ENCODE results near the gene HIGD2A.
A peak's percentile ranks its signal among the peaks of the same experiment; 100 is the strongest.

The HIGD2A gene, protein sequence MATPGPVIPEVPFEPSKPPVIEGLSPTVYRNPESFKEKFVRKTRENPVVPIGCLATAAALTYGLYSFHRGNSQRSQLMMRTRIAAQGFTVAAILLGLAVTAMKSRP

DNA sequence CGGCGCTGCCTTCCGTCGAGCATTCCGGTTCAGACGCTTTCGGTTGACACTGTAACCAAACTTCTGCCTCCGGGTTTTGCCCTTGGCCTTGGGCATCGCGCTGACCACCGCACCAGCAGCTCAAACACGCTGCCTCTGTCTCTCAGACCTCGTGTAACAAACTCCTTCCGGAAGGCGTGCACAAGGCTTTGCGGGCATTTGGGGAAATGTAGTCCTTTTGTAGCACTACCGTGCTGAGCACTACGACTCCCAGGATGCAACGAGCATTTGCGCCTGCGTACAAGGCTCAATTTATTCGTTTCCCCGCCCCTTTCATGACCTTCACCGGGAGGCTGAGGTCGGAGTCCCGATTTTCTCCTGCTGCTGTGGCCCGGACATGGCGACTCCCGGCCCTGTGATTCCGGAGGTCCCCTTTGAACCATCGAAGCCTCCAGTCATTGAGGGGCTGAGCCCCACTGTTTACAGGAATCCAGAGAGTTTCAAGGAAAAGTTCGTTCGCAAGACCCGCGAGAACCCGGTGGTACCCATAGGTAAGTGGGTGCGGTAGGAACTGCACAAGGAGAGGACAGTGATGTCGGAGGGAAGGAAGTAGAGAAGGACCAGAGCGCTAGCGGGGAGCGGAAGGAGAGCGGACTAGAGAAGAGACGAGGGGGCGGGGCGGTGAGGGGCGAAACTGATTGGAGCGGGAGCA lies at the start of gene HIGD2A, which contains the start of gene NOP16:
Gene HIGD2A (plus strand): TSS at position 308 of the 691 bp plus-strand sequence. CDS start 69 bp downstream, at position 377.
Gene NOP16 (minus strand): TSS at position 155 of the 691 bp plus-strand sequence. CDS start 59 bp downstream, at position 96.
- DNase-seq (ENCODE audit: low read depth in 2 of 2, low spot score in 1 of 2) = peak; percentile 98 to 99

DNA sequence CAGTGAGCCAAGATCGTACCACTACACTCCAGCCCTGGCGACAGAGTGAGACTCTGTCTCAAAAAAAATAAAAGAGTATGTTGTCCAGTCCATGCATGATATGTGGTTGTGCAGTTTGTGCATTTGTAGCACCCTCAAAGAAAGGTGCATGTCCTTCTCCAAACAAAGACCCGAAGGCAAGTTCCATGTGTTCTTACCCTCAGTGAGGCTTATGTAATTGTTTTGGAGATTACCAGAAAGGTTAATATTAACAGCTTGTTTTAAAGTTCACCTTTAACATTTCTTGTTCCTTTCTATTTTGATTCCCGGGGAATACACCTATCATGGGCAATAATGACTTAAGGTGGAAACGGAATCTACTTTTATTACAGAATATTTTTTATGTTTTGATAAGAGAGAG lies 49.2 kb upstream of the HIGD2A start:
- no peak for DNase-seq (ENCODE audit: low read depth in 2 of 2, low spot score in 1 of 2)

DNA sequence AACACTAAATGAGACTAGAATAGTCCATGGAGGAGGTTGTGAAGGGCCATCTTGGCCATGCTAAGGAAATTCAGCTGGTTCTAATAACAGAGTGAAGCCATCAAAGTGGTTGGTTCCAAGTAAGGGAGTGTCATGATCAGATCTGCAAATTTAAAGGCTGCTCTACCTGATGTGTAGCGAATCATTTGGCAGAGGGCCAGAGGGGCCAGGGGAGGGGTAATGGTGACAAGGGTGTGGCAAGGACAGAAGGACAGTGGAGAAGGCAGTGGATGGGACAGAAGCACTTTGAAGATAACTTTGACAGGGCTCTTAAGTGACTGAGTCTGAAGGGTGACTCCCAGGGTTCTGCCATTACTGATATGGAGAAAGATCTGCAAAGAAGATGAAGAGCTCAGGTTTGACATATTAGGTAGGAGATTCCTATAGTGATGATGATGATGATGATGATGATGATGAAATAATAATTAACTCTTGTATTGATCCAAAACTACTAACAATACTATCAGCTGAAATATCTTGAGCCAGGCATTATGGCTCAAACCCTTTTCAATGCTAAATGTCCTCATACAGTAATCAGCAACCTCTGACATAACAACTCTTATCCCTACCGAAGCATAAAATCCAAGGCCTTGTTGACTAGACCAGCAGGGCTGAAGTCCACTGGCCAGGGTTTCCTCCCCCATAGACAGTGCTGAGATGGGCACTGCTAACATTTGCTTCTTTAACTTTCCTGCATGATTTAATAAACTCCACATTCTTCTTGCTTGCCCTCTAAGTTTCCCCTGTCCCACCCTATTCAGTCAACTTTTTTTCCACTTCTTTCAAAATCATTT lies 47.0 kb upstream of the HIGD2A start:
- no peak for DNase-seq (ENCODE audit: low read depth in 2 of 2, low spot score in 1 of 2)

DNA sequence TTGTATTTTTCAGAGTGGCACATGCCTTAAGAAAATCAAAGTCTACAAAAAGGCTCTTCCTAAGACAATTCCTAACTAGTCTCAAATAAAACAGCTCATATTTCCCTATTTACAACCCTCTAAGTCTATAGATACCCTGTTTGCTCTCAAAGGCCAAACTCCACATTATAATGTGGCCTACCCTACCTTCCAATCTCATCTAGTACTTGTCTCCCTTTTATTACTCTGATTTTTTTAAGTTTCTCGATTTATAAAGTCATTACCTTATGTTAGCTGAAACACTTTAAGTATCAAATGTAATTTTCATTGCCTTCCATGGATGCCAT lies 46.4 kb upstream of the HIGD2A start:
- no peak for DNase-seq (ENCODE audit: low read depth in 2 of 2, low spot score in 1 of 2)

DNA sequence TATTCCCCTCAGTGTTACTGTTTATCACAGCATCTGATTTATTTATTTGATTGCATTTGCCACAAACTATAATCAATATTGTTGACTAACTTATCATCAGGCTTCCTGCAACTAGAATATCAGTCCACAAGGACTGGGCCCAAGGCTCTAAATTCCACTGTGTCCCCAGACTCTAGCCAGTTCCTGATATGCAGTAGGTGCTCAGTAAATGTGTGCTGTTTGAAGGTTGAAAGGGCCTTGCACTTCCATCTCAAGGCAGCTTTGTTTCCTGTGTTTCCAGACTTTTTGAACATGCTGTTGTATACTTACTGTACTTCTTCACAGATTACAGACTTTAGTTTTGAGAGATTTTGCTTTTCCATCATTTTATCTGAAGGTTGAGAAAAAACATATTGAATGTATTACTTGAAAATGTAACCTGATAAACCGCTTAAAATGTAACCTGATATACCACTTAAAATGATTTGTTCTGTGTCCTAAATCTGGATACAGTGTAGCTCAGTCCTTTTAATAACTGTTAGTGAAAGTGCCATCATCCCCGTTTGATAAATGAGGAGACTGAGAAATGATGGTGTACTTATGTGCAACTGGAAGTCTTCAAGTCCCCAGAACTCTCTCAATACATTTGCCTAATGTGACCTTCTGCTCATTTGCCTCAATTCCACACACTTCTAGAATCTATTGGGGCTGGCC lies 45.6 kb upstream of the HIGD2A start:
- no peak for DNase-seq (ENCODE audit: low read depth in 2 of 2, low spot score in 1 of 2)

DNA sequence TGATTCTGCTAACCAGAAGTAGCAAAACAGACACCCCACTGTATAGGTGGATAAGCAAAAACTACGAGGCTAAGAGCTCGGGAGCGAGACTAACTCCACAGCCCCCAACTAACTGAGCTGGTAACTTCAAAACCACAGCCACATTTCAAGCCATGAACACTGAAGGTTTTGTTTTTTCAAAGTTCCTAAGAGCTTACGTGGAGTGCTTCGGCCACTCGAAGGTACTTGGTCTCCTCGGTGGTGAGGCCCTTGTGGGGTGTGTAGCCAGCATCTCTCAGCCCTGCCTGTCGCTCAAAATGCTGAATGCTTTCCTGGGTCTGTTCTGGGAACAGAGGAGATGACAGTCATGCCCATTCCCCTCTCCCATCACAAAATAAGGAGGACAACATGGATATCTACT lies 38.1 kb upstream of the HIGD2A start:
- DNase-seq (ENCODE audit: low read depth in 2 of 2, low spot score in 1 of 2) = no peak

DNA sequence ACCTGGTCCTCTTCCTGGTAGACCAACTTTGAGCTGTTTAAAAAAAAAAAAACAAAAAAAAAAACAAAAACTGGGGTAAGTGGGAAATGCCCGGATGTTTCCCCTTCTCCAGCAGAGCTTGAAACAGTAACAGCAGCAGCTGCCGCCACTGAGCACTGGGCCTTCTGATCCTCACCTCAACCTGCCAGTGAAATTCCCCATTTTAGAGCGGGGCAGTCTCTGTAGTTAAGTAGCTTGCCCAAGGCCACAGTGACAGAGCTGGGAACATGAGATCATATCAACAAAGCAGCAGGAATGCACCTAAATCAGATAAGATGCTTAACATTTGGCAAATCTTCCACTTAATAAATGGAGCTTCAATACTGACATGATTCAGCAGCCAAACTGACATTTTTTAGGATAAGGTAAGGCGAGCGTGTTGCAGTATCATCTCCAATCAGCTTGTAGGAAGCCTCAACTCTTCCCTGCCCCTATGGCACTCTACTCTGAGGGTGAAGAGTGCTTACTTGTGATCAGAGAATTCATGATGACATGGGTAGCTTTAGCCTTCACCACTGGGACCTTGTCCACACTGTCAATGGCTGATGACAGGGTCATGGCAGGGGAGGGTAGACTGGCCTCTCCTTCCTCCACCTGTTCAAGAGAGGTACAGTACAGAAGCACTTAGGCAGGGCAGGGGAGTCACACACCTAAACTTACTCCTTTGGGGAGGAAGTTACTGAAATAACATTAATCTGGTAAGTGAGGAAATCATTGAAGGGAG lies 36.3 kb upstream of the HIGD2A start:
- DNase-seq (ENCODE audit: low read depth in 2 of 2, low spot score in 1 of 2) = no peak

DNA sequence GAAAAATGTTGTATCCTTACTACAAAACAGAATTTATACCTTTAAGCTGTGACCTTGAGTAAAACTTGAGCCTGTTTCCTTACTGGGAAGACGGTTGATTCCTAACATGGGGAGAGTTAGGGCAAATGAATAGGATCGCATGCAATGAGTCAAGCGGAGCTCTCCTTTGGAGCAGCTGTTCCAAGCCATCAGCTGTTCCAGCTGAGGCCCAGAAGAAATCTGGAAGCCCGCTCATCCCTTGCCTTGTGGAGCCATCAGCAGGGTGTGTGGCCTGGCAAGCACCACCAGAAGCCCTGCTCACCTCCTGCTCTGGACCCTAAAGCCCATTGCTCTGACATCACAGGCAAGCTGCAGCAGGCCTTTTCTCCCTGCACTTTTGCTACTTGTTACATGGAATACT lies 35.0 kb upstream of the HIGD2A start:
- DNase-seq (ENCODE audit: low read depth in 2 of 2, low spot score in 1 of 2) = no peak

DNA sequence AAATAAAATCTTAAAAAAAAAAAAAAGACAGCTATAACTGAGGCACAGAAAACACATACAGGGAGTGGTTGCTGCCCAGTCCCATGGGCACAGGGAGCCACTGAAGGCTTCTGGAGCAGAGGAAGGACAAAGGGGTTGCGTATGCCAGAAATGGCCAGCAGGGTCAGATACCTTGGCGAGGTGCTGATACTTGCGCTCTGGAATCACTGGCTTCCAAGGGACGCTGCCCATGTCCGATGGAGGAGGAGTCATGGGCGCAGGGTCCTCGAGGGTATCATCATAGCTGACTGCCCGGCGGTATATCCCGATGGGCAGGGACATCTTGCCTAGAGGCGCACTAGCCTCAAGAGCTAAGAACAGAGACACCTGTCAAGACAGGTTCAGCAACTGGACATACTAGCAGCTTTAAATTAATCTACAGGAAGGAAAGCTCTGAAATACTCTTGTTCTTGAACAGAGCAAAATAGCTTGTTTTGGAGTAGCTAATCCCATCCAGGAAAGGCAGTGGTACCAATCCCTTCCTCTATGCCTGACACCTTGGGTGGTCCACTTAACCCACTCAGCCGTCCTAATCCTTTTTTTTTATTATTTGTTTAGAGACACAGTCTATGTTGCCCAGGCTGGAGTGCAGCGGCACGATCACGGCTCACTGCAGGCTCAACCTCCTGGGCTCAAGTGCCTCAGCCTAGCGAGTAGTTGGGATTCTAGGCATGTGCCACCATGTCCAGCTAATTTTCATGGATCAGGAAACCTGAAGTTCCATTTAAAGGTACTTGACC lies 33.0 kb upstream of the HIGD2A start:
- no peak for DNase-seq (ENCODE audit: low read depth in 2 of 2, low spot score in 1 of 2)

DNA sequence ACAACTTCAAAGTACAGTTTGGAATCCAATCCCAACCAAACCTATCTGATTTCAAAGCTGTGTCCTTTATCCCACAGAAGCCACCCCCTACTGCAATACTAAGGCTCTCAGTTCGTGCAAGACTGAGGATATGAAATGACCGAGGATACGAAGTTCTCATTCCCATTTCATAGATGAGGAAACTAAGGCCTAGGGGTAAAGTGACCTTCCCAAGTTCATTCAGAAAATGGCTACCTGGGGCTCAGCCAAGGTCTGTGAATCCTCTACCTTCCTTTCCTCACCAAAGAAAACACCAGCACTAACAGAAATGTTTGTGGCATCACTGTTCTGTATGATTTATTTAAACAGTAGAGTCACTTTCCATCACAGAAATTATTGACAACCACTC lies 32.4 kb upstream of the HIGD2A start:
- DNase-seq (ENCODE audit: low read depth in 2 of 2, low spot score in 1 of 2) = no peak

DNA sequence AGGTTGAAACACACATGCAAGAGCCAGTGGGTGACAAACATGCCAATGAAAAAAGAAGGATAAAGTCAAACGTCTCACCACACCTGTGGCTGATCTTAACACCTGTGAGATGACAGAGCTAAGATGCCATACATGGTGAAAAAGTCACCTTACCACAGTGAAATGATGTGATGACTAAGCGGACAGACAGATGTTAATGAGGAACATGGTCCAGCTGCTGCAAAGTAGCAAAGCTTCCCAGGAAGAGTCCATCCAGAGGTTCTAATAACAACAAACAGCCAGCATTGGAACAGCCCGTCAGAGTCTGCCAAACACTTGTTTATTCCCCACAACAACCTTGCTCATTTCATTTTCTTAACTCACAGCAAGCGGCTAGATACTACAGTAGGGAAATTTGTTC lies 28.9 kb upstream of the HIGD2A start:
- no peak for DNase-seq (ENCODE audit: low read depth in 2 of 2, low spot score in 1 of 2)

DNA sequence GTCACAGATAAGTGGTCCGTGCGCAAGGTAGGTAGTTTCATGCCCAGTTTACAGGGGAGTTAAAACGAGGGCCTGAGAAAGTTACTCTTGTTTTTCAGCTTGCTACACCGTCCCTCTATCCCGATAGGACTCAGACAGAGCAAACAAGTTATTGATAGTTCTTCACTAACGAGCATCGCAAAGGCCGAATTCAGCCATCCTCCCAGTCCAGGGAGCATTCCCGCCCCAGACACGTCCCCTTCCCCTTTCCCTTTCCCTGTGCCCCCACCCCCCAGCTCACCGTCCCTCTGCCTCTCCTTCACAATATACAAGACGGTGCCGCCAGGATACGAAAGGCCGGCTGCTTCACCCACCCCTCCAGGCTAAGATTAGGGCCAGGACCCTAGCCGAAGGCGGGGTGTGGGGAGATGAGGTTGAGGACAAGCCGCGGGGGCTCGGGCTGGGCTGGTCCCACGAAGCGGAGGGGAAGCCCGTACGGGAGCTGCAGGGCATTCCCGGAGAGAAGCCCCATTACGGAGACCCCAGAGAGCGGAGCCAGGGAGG lies 27.6 kb upstream of the HIGD2A start:
- no peak for DNase-seq (ENCODE audit: low read depth in 2 of 2, low spot score in 1 of 2)

DNA sequence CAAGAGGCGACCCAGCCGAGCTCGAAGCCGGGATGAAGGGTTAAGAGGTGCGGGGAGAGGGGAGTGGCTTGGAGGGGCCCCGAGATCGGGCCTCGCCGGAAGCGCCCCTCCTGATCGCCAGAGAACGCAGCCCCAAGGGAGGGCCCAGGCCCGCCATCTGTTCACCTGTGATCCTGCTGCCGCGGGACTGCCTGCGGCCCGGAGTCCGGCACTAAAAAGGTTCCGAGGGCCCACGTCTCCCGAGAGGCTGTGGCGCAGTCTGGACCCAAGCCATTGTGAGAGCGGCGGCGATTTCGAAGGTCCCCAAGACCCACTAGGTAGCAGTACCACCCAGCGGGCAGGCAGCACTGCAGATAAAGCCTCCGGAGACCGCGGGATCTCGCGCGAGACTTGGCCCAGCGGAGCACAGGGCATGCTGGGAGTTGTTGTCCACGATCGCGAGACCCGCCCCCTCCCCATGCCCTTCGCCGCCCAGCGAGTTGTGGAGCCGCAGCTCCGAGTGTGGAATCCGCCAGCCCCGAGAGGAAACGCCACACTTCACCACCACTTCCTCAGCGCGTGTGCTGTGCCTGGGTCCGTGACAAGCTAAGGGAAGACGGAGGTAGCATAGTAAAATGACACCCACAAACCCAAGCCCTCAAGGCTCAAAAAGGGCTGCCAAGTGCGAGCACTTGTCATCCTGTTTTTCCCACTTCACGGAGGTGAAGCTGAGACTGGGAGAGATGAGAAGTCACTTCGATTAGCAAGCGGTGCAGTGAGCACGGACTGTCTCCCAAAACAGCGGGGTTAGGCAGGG lies 26.9 kb upstream of the HIGD2A start, which contains the start of gene KIAA1191:
Gene KIAA1191 (minus strand): TSS at position 328 of the 796 bp plus-strand sequence. CDS start 2,256 bp downstream, outside the sequence.
- peak; percentile 88 for DNase-seq (ENCODE audit: low read depth in 2 of 2, low spot score in 1 of 2)

DNA sequence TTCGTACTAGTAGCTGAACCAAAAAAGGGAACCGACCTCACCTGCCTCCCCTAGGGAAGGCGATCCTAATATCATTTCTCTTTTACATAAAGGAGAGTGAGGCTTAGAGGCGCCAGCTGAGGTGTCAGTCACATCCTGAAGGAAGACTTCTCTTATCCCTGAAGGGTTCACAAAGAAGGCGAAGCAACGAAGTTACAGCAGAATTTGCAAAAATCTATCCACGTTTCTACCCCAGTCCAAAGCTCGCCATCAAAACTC lies 26.4 kb upstream of the HIGD2A start:
- no peak for DNase-seq (ENCODE audit: low read depth in 2 of 2, low spot score in 1 of 2)

DNA sequence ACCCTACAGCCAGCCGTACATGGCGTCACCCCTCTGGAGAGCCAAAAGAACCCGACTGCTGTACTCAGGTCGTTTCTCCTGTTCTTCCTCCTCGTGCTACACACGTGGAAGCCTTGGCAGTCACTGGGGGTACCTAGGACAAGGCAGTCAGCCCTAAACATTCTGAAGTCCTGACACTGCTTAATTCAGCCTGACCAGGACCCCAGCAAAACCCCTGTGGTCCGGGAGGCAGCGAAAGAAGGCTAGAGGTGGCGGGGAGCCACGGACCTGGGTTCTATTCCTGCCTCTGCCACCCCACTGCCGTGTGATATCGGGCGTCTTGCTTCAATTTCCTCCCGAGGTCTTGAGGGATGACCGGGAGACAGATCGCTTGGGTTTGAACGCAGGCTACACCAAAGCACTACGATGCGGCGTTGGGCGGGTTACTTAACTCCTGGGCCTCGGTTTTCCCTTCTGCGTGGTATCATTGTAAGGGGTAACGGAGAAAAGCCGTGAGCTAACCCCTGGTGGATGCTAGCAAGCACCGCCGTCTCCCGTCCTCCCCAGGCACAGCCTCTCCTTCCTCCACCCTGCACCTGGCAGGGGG lies 23.7 kb upstream of the HIGD2A start:
- no peak for DNase-seq (ENCODE audit: low read depth in 2 of 2, low spot score in 1 of 2)

DNA sequence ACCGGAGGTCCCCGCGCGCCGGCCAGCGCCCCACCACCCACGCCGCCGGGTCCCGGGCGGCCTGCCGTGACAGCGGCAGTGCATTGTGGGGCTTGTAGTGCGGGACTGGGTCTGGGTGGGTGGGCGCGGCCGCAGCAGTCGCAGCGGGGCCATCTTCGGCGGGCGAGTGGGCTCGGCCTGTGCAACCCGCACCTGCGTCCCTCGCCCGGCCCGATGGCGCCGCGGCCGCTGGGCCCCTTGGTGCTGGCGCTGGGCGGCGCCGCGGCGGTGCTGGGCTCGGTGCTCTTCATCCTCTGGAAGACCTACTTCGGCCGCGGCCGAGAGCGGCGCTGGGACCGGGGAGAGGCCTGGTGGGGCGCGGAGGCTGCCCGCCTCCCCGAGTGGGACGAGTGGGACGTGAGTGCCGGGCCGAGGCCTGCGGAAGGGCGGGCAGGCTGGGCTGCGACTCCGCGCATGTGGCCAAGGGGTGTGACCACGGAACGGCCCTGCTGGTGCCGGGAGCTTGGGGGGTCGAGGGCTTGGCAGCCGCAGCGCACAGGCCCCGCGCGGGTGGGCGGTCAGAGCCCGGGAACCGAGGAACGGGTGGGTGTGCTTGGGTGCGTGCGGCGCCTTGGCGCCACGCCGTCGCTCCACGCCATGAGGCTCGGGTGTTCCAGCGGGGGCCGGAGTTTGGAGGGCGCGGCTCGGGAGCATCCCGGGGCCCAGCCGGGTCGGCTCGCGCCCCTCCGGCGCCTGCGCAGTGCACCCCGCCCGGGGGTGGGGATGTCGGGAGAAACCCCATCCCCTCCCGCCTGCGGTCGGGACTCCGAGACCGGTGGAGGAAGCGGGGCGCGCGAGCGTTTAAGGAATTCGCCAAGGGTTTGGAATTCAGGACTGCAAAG lies 23.0 kb upstream of the HIGD2A start, which contains the start of gene ARL10:
Gene ARL10 (plus strand): TSS at position 137 of the 881 bp plus-strand sequence. CDS start 77 bp downstream, at position 214.
- no peak for DNase-seq (ENCODE audit: low read depth in 2 of 2, low spot score in 1 of 2)

DNA sequence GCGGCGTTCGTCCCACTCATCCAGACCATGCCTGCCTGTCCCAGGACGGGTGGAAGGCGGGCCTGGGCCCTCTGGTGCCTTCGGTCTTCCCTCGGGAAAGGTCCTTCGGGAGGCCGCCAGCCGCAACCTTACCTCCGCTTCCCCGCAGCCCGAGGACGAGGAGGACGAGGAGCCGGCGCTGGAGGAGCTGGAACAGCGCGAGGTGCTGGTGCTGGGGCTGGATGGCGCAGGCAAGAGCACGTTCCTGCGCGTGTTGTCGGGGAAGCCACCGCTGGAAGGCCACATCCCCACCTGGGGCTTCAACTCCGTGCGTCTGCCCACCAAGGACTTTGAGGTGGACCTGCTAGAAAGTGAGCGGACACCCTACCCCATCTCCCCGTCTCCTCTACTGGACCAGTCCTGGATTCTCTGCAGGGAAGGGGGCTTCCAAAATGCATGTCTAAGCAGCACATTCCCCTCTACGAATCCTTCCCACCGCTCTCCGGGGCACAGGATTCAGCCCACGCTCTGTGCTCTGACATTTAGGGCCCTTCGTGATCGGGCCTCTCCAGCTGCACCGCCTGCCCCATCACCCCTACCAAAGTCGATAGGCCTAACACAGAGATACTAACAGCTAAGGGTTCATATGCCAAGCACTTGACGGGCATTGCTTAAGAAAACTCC lies 22.2 kb upstream of the HIGD2A start:
- no peak for DNase-seq (ENCODE audit: low read depth in 2 of 2, low spot score in 1 of 2)

All from stimulated activated CD8-positive, alpha-beta memory T cell treated with anti-CD3 and anti-CD28 coated beads, Interleukin-4, amount 100 ng/mL, for 1 hour (primary cell).